ENCODE measurements around the gene PADI1.

DNA sequence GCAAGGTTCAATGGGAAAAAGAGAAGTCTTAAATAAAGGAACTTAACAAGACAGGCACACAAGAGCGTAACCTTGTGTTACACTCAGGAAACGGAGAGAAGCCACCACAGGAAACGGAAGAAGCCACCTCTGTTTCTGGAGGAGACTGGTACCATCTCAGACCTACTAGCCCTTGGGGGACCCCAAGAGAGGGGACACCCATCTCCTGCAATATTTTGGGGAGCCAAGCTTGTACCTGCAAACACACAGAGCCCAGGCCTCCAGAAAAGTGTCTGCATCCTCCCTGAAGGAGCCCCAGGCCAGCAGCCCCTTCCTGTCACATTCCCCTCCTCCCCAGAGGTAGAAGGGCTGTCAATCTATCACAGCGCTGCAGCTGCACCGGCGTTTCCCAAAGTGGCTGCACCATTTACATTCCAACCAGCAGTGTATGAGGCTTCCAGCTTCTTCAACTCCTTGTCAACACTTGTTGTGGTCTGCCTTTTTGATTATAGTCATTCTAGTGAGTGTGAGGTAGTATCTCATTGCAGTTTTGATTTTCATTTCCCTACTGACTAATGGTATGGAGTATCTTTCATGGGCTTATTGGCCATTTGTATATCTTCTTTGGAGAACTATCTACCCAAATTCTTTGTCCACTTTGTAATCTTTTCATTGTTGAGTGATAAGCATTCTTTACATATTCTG is 23.0 kb upstream of the PADI1 start:
- no peak for TF ChIP-seq POLR2A (IDR thresholded peaks at IDR 0.05; ENCODE audit: borderline replicate concordance, extremely low read depth, insufficient read depth, insufficient read length)
- TF ChIP-seq POLR2AphosphoS5 (IDR thresholded peaks at IDR 0.05; ENCODE audit: low read depth, low read length), result no peak
- no peak for TF ChIP-seq EZH2phosphoT487 (IDR thresholded peaks at IDR 0.05; ENCODE audit: borderline replicate concordance)
- TF ChIP-seq, protein P1, sequence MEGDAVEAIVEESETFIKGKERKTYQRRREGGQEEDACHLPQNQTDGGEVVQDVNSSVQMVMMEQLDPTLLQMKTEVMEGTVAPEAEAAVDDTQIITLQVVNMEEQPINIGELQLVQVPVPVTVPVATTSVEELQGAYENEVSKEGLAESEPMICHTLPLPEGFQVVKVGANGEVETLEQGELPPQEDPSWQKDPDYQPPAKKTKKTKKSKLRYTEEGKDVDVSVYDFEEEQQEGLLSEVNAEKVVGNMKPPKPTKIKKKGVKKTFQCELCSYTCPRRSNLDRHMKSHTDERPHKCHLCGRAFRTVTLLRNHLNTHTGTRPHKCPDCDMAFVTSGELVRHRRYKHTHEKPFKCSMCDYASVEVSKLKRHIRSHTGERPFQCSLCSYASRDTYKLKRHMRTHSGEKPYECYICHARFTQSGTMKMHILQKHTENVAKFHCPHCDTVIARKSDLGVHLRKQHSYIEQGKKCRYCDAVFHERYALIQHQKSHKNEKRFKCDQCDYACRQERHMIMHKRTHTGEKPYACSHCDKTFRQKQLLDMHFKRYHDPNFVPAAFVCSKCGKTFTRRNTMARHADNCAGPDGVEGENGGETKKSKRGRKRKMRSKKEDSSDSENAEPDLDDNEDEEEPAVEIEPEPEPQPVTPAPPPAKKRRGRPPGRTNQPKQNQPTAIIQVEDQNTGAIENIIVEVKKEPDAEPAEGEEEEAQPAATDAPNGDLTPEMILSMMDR (IDR thresholded peaks at IDR 0.05 in 2 of 3, conservative IDR thresholded peaks at IDR 0.05 in 1 of 3; ENCODE audit: borderline replicate concordance in 1 of 3, insufficient read depth in 1 of 3, low read depth in 2 of 3, low read length in 2 of 3), result no peak
- TF ChIP-seq SP1 (IDR thresholded peaks at IDR 0.05; ENCODE audit: low read depth), result no peak
- TF ChIP-seq, protein P2, sequence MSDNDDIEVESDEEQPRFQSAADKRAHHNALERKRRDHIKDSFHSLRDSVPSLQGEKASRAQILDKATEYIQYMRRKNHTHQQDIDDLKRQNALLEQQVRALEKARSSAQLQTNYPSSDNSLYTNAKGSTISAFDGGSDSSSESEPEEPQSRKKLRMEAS (IDR thresholded peaks at IDR 0.05), result no peak
- no peak for TF ChIP-seq EGR1 (IDR thresholded peaks at IDR 0.05; ENCODE audit: low read depth)
- TF ChIP-seq SIN3A (IDR thresholded peaks at IDR 0.05; ENCODE audit: low read depth), result no peak
- no peak for TF ChIP-seq ZFX (IDR thresholded peaks at IDR 0.05)
- no peak for TF ChIP-seq EZH2 (IDR thresholded peaks at IDR 0.05)
- no peak for TF ChIP-seq RAD21 (IDR thresholded peaks at IDR 0.05; ENCODE audit: low read depth)
